ENCODE data around the gene NLK.

DNA sequence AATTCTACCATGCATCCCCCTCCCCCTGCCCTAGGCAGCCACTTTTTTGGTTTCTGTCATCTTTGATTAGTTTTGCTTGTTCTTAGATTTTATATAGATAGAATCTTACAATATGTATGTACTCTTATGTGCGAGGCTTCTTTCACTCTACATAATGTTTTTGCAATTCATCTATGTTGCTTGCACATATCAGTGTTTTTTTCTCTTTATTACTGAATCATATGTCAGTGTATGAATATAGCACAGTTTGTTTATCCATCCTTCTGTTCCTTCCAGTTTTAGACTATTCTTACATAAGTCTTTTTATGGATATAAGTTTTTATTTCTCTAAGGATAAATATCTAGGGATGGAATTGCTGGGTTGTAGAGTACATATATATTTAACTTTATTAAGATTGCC is 26.6 kb downstream of the NLK start:
- TF ChIP-seq EZH2 (IDR thresholded peaks at IDR 0.05) (no peak), POLR2AphosphoS5 (IDR thresholded peaks at IDR 0.05; ENCODE audit: low read depth, low read length) (no peak), CTCF (IDR thresholded peaks at IDR 0.05 in 2 of 3, conservative IDR thresholded peaks at IDR 0.05 in 1 of 3; ENCODE audit: borderline replicate concordance in 1 of 3, insufficient read depth in 1 of 3, low read depth in 2 of 3, low read length in 2 of 3) (no peak), POLR2A (IDR thresholded peaks at IDR 0.05; ENCODE audit: borderline replicate concordance, extremely low read depth, insufficient read depth, insufficient read length) (no peak), SP1 (IDR thresholded peaks at IDR 0.05; ENCODE audit: low read depth) (no peak), SIN3A (IDR thresholded peaks at IDR 0.05; ENCODE audit: low read depth) (no peak), ELF1 (IDR thresholded peaks at IDR 0.05; ENCODE audit: borderline replicate concordance, low read depth) (no peak), ZNF274 (IDR thresholded peaks at IDR 0.05; ENCODE audit: low read depth, low read length) (no peak), CEBPB (IDR thresholded peaks at IDR 0.05; ENCODE audit: low read depth) (no peak), EGR1 (IDR thresholded peaks at IDR 0.05; ENCODE audit: low read depth) (no peak), MAX (IDR thresholded peaks at IDR 0.05) (no peak), EZH2phosphoT487 (IDR thresholded peaks at IDR 0.05; ENCODE audit: borderline replicate concordance) (no peak)
- TF ChIP-seq, protein P1, sequence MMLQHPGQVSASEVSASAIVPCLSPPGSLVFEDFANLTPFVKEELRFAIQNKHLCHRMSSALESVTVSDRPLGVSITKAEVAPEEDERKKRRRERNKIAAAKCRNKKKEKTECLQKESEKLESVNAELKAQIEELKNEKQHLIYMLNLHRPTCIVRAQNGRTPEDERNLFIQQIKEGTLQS (IDR thresholded peaks at IDR 0.05), result no peak

All from HCT116 (cell line).